K562 (cell line): ENCODE data around the gene SART3. TPM values are rescaled to one million over a fixed set of nuclear protein-coding genes. Genes with fewer than 3 reads are reported as not detected.
A peak's percentile ranks its signal among the peaks of the same experiment; 100 is the strongest.

ENCODE experiments used
- ATAC-seq: fragments of 200-7000 bp; cut with Tn5 transposase; 3 replicates; pipeline ENCODE4 v1.9.1; 2020; ENCODE audit warnings: moderate library complexity
- BruUV-seq: library from RNA; stranded (reverse); fragments of 400-500 nt; replicated peaks from 2 replicates; lab custom pipeline; 2021; lab: Mats Ljungman, UMichigan
- CTCF ChIA-PET: fragments of 300-600 bp; formaldehyde crosslinking; extraction: SDS; loops from one replicate; lab custom pipeline; 2021; ENCODE audit warnings: low intra/inter-chr PET ratio; lab: Yijun Ruan, JAX
- POLR2A ChIA-PET: fragments of 300-600, 350-650 bp; sonication (Branson Sonifier 250); formaldehyde crosslinking; extraction: SDS; loops from one replicate; lab custom pipeline; 2021; ENCODE audit warnings: antibody characterized with exemption, inconsistent platforms; lab: Yijun Ruan, JAX
- DNase-seq, 4 experiments: peaks; one replicate each; pipeline versions ENCODE4 v3.0.0 to v3.0.0-alpha.2; 2011 to 2018; ENCODE audit warnings: low spot score in 3 of 4, mixed read lengths in 3 of 4; ENCODE audit errors: extremely low read depth in 1 of 4
- FAIRE-seq: peaks from 2 replicates; lab custom pipeline; 2011; peaks lifted over from hg19 to GRCh38; lab: Jason Lieb, UNC
- H2AFZ ChIP-seq: 2 replicates; pipeline ENCODE4 v1.6.0; 2011; ENCODE audit warnings: low read depth, low read length, control low read depth, inconsistent platforms
- H3K27ac ChIP-seq: fragments of 200-600 bp; 3 replicates; pipeline ENCODE4 v1.8.0; 2011; ENCODE audit warnings: low read depth, mild to moderate bottlenecking, control low read depth, inconsistent platforms, low read length, moderate library complexity, mixed read lengths; ENCODE audit errors: extremely low read depth
- H3K27me3 ChIP-seq, 2 experiments: fragments of 300-600 bp in 1 of 2; 2 replicates in 1 of 2; 3 replicates in 1 of 2; pipeline versions ENCODE4 v1.6.0 to v1.8.0; 2011; ENCODE audit warnings: inconsistent platforms in 2 of 2, low read length in 2 of 2, mild to moderate bottlenecking in 1 of 2, mixed read lengths in 1 of 2, moderate library complexity in 1 of 2; ENCODE audit not compliant: control insufficient read depth in 2 of 2, insufficient read depth in 2 of 2
- H3K36me3 ChIP-seq: fragments of 300-600 bp; 3 replicates; pipeline ENCODE4 v1.8.0; 2011; ENCODE audit warnings: mild to moderate bottlenecking, low read length, inconsistent platforms; ENCODE audit not compliant: control insufficient read depth, insufficient read depth
- H3K4me1 ChIP-seq, 2 experiments: fragments of 200-600 bp in 1 of 2; replicated peaks in 1 of 2; 2 replicates in 1 of 2; 3 replicates in 1 of 2; pipeline versions ENCODE4 v1.5.1 to v1.8.0; 2011; ENCODE audit warnings: inconsistent platforms in 2 of 2, low read length in 2 of 2, mild to moderate bottlenecking in 1 of 2, mixed read lengths in 1 of 2, moderate library complexity in 1 of 2; ENCODE audit not compliant: control insufficient read depth in 2 of 2, insufficient read depth in 2 of 2
- H3K4me2 ChIP-seq: 2 replicates; pipeline ENCODE4 v1.6.1; 2011; ENCODE audit warnings: low read length, control low read depth, inconsistent platforms, mixed read lengths; ENCODE audit not compliant: insufficient read depth
- H3K4me3 ChIP-seq: fragments of 200-600 bp; sonication (generic), shearing (Covaris generic); 2 replicates; pipeline ENCODE4 v1.5.1; 2016; ENCODE audit warnings: control low read depth, inconsistent platforms
- H3K79me2 ChIP-seq: fragments of 200-600 bp; 3 replicates; pipeline ENCODE4 v1.8.0; 2011; ENCODE audit warnings: low read length, inconsistent platforms; ENCODE audit not compliant: control insufficient read depth, insufficient read depth
- H3K9ac ChIP-seq, 2 experiments: 2 replicates each; pipeline versions ENCODE4 v1.6.0 to v1.6.1; 2011; ENCODE audit warnings: low read depth in 2 of 2, low read length in 2 of 2, control low read depth in 1 of 2, inconsistent platforms in 1 of 2, mild to moderate bottlenecking in 1 of 2, mixed read lengths in 1 of 2; ENCODE audit not compliant: insufficient read depth in 1 of 2
- H3K9me1 ChIP-seq: one replicate; pipeline ENCODE4 v1.6.0; 2011; ENCODE audit warnings: inconsistent platforms, mild to moderate bottlenecking, low read length, moderate library complexity; ENCODE audit not compliant: control insufficient read depth, insufficient read depth
- H3K9me3 ChIP-seq: replicated peaks from 2 replicates; pipeline ENCODE4 v1.5.1; 2011; ENCODE audit warnings: low read depth, low read length, inconsistent platforms; ENCODE audit not compliant: control insufficient read depth, insufficient read depth
- H4K20me1 ChIP-seq: replicated peaks from 2 replicates; pipeline ENCODE4 v1.6.1; 2011; ENCODE audit warnings: low read length, inconsistent platforms, mixed read lengths; ENCODE audit not compliant: control insufficient read depth, insufficient read depth
- FUS ChIP-seq: fragments of 200-400 bp; formaldehyde crosslinking; optimal IDR thresholded peaks from 2 replicates; pipeline ENCODE3; 2017; ENCODE audit warnings: low read depth, low read length
- GABPB1 ChIP-seq: sonication (generic); formaldehyde crosslinking; IDR thresholded peaks from 2 replicates; pipeline ENCODE4 v1.8.0; 2022; ENCODE audit warnings: mild to moderate bottlenecking, missing genetic modification reagents
- MED1 ChIP-seq: sonication (generic); formaldehyde crosslinking; IDR thresholded peaks from 2 replicates; pipeline ENCODE4 v1.8.1; 2023; ENCODE audit warnings: missing genetic modification reagents, borderline replicate concordance
- MYNN ChIP-seq, 2 experiments: sonication (generic); formaldehyde crosslinking in 1 of 2; IDR thresholded peaks; 2 replicates each; pipeline versions ENCODE4 v1.5.0 to v1.6.1; 2016 to 2020; ENCODE audit warnings: antibody characterized with exemption in 1 of 2, missing genetic modification reagents in 1 of 2
- NBN ChIP-seq: fragments of 450-650 bp; IDR thresholded peaks from 2 replicates; pipeline ENCODE4 v1.6.1; 2016; ENCODE audit warnings: low read depth, mild to moderate bottlenecking
- SMAD1 ChIP-seq: fragments of 150-350 bp; IDR thresholded peaks from 2 replicates; pipeline ENCODE4 v1.6.1; 2014; ENCODE audit warnings: low read length, low read depth; ENCODE audit not compliant: partially characterized antibody
- STAT5A ChIP-seq: IDR thresholded peaks from 2 replicates; pipeline ENCODE4 v1.6.1; 2012; ENCODE audit warnings: low read length, inconsistent platforms, borderline replicate concordance
- TGIF2 ChIP-seq: sonication (generic); formaldehyde crosslinking; IDR thresholded peaks from 2 replicates; pipeline ENCODE4 v1.8.1; 2022; ENCODE audit warnings: mild to moderate bottlenecking, missing genetic modification reagents, moderate library complexity
- ZNF134 ChIP-seq: fragments of 250-450 bp; sonication (Bioruptor Pico); conservative IDR thresholded peaks from 2 replicates; pipeline ENCODE4 v1.4.0; 2020
- ZNF586 ChIP-seq: fragments of 450-650 bp; formaldehyde crosslinking; conservative IDR thresholded peaks from 2 replicates; pipeline ENCODE4 v1.4.0; 2020; ENCODE audit warnings: mild to moderate bottlenecking, moderate library complexity
- WGBS: fragments of 100-300 bp; shearing (Covaris generic); methylation state at CpG from one replicate; pipeline ENCODE4 v1.1.6; 2016; ENCODE audit warnings: low coverage, mixed read lengths; ENCODE audit not compliant: insufficient coverage; ENCODE audit errors: missing lambda C conversion rate; 5-methylcytosine and 5-hydroxymethylcytosine counted together
- in situ Hi-C: fragments of 300-500 bp; cut with MboI; formaldehyde crosslinking; loops from 4 replicates; pipeline ENCODE4 v1.15.0; 2018; ENCODE audit warnings: inconsistent platforms, mixed read lengths
- intact Hi-C: fragments of 100-400 bp; cut with micrococcal nuclease; formaldehyde crosslinking; loops from 2 replicates; pipeline ENCODE4 v1.14.2; 2022
- polyA plus RNA-seq, 8 experiments: library from polyadenylated mRNA; depleted of rRNA in 4 of 8; stranded (reverse) in 5 of 8; unstranded in 3 of 8; fragments of >200 nt; fragmentation: Nextera tagmentation in 2 of 8; fragmentation: Illumina TruSeq in 1 of 8; extraction: Ambion mirVana in 2 of 8; extraction: Trizol in 1 of 8; gene quantifications; 2 replicates each; pipeline versions ENCODE4 v1.2.1 to v1.2.3, GENCODE V29; 2011 to 2014; ENCODE audit warnings: inconsistent platforms in 1 of 8, missing spikeins in 1 of 8
- total RNA-seq, 7 experiments: library from RNA; depleted of rRNA in 6 of 7; stranded (reverse); fragments of >200 nt in 6 of 7; fragmentation: Illumina TruSeq in 2 of 7; extraction: Trizol in 2 of 7; gene quantifications; 2 replicates each; pipeline versions ENCODE4 v1.2.1 to v1.2.3, GENCODE V29; 2011 to 2021; ENCODE audit warnings: low replicate concordance in 1 of 7
- TF ChIP-seq, protein P1 (sequence below): fragments of 150-350 bp; conservative IDR thresholded peaks from 2 replicates; pipeline ENCODE4 v1.6.1; 2014; ENCODE audit warnings: low read length
- TF ChIP-seq, protein P2 (sequence below), 2 experiments: fragments of 250-450 bp in 1 of 2; fragments of 450-650 bp in 1 of 2; sonication (Bioruptor Pico) in 1 of 2; IDR thresholded peaks; 2 replicates each; pipeline versions ENCODE4 v1.6.1 to v1.8.0; 2016 to 2021; ENCODE audit warnings: mild to moderate bottlenecking in 2 of 2, moderate library complexity in 2 of 2, missing compliant biosample characterization in 1 of 2, missing genetic modification characterization in 1 of 2
- TF ChIP-seq, protein P3 (sequence below): sonication (generic); formaldehyde crosslinking; IDR thresholded peaks from 2 replicates; pipeline ENCODE4 v1.8.1; 2023; ENCODE audit warnings: mild to moderate bottlenecking, missing genetic modification reagents
- TF ChIP-seq, protein P4 (sequence below): sonication (generic); formaldehyde crosslinking; IDR thresholded peaks from 2 replicates; pipeline ENCODE4 v1.8.1; 2023; ENCODE audit warnings: mild to moderate bottlenecking, missing genetic modification reagents, moderate library complexity

SART3 gene
- total and polyA plus RNA-seq, 9 of the 15 experiments (the other 6 are each of a cell fraction or from before 2014, with no cell fraction given): 8.9 to 167 (median 56.7) TPM

DNA sequence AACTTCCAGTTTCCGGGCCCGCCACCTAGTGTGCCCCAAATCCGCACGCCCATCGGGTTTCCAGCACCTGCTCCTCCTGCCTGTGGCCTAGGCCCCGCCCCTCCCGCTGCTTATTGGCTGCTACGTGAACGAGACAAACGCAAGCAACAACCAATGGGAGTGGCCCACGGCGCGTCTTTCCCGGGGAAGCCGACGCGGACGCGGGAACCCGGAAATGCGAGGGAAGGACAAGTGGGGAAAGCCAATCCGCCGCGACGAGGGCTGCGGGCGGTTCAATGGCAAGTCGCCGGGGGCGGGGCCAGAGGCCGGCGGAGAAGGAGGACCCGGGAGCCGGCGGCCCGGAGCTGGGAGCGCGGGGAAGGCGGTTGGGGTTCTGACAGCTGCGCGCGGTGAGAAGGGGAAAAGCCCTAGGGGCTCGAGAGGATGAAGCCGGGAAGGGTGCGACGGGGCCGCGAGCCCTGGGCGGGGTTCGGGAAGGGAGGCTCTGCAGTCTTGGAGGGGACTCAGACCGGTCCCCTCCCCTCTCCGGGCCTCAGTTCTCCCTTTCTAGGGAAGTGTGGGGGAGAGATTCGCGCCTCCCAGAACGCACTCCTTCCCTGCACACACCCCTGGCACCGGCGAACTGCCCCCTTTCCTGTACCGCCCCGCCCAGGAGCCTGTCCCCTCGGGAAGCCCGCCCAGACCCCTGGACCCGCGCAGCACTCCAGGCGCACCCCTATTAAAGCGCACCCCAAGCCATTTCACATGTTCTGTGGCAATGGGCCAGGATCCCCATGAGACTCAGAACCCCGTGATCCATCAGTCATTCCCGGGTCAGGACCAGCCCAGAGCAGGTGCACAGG, 45.8 kb downstream of the SART3 start, which contains the start of gene FICD:
TSS of gene FICD (plus strand) at position 305 of the 842 bp plus-strand sequence. CDS start 1,696 bp downstream, outside the sequence.
- ChIA-PET CTCF (no interaction called here), POLR2A (interaction anchor here (0.6 to 3.7 kb wide), 4 partner anchors 17 to 458 kb away, joined by 3 to 15 read pairs (median 5); partner anchors contain the start of gene SART3)
- peak; percentile 98 for FAIRE-seq
- in situ Hi-C loops: no loop called here
- Histone ChIP-seq H3K36me3 (peaks cover 30% of the 10 kb centered on the region), H3K79me2 (peaks cover 8% of the 10 kb centered on the region), H3K9me3 (no peaks in the 10 kb centered on the region), H3K27me3 (no peaks in the 10 kb centered on the region), H3K9ac (peak within 1 kb of the TSS; percentile 85 to 94), H3K4me3 (peak within 1 kb of the TSS; percentile 67), H3K4me2 (peak within 1 kb of the TSS; percentile 89), H3K9me1 (no peaks in the 10 kb centered on the region), H4K20me1 (no peaks in the 10 kb centered on the region), H2AFZ (peak within 1 kb of the TSS; percentile 98), H3K4me1 (peaks cover 8 to 23% of the 10 kb centered on the region in 2 experiments; a peak in 4 of 5 replicates), H3K27ac (peak within 1 kb of the TSS; percentile 79)
- peak; percentile 94 for ATAC-seq
- WGBS: under 1% methylated on average over 51 of the region's 67 CpGs
- TSS peak; percentile 78 for BruUV-seq
- peak; percentile 94 to 100 (median 96) for DNase-seq
- intact Hi-C loops: loop anchor here (5.0 kb wide), 2 partner anchors 523 to 598 kb away; no protein-coding TSS in a partner anchor
- TF ChIP-seq, protein P1, sequence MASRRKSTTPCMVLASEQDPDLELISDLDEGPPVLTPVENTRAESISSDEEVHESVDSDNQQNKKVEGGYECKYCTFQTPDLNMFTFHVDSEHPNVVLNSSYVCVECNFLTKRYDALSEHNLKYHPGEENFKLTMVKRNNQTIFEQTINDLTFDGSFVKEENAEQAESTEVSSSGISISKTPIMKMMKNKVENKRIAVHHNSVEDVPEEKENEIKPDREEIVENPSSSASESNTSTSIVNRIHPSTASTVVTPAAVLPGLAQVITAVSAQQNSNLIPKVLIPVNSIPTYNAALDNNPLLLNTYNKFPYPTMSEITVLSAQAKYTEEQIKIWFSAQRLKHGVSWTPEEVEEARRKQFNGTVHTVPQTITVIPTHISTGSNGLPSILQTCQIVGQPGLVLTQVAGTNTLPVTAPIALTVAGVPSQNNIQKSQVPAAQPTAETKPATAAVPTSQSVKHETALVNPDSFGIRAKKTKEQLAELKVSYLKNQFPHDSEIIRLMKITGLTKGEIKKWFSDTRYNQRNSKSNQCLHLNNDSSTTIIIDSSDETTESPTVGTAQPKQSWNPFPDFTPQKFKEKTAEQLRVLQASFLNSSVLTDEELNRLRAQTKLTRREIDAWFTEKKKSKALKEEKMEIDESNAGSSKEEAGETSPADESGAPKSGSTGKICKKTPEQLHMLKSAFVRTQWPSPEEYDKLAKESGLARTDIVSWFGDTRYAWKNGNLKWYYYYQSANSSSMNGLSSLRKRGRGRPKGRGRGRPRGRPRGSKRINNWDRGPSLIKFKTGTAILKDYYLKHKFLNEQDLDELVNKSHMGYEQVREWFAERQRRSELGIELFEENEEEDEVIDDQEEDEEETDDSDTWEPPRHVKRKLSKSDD: no peak
- peak; percentile 83 for TF ChIP-seq GABPB1 (CRISPR knock-in tag)
- no peak for TF ChIP-seq ZNF134 (CRISPR knock-in tag)
- TF ChIP-seq SMAD1: no peak
- TF ChIP-seq STAT5A: no peak
- TF ChIP-seq FUS: no peak
- TF ChIP-seq, protein P2, sequence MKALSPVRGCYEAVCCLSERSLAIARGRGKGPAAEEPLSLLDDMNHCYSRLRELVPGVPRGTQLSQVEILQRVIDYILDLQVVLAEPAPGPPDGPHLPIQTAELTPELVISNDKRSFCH (CRISPR knock-in tag; IDR thresholded peaks at IDR 0.05): no peak
- TF ChIP-seq, protein P2 (tag; IDR thresholded peaks at IDR 0.05): no peak
- TF ChIP-seq, protein P3, sequence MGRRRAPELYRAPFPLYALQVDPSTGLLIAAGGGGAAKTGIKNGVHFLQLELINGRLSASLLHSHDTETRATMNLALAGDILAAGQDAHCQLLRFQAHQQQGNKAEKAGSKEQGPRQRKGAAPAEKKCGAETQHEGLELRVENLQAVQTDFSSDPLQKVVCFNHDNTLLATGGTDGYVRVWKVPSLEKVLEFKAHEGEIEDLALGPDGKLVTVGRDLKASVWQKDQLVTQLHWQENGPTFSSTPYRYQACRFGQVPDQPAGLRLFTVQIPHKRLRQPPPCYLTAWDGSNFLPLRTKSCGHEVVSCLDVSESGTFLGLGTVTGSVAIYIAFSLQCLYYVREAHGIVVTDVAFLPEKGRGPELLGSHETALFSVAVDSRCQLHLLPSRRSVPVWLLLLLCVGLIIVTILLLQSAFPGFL (CRISPR knock-in tag): no peak
- TF ChIP-seq MYNN (IDR thresholded peaks at IDR 0.05): no peak
- TF ChIP-seq MYNN (CRISPR knock-in tag; IDR thresholded peaks at IDR 0.05): no peak
- TF ChIP-seq, protein P4, sequence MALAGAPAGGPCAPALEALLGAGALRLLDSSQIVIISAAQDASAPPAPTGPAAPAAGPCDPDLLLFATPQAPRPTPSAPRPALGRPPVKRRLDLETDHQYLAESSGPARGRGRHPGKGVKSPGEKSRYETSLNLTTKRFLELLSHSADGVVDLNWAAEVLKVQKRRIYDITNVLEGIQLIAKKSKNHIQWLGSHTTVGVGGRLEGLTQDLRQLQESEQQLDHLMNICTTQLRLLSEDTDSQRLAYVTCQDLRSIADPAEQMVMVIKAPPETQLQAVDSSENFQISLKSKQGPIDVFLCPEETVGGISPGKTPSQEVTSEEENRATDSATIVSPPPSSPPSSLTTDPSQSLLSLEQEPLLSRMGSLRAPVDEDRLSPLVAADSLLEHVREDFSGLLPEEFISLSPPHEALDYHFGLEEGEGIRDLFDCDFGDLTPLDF: peak; percentile 92
- no peak for TF ChIP-seq TGIF2
- no peak for TF ChIP-seq MED1 (CRISPR knock-in tag)
- no peak for TF ChIP-seq NBN
- no peak for TF ChIP-seq ZNF586 (CRISPR knock-in tag)
